B cell (primary cell): ENCODE measurements around the gene MMP1.

Source experiments
- CTCF ChIP-seq: fragments of 200-600 bp; IDR thresholded peaks from one replicate; pipeline ENCODE4 v1.8.0; 2022; ENCODE audit warnings: antibody characterized with exemption, mild to moderate bottlenecking
- EZH2 ChIP-seq: IDR thresholded peaks from 2 replicates; pipeline ENCODE4 v1.6.1; 2012; ENCODE audit warnings: borderline replicate concordance, low read depth, mild to moderate bottlenecking, moderate library complexity, low read length; ENCODE audit not compliant: insufficient read depth, poor library complexity, severe bottlenecking

DNA sequence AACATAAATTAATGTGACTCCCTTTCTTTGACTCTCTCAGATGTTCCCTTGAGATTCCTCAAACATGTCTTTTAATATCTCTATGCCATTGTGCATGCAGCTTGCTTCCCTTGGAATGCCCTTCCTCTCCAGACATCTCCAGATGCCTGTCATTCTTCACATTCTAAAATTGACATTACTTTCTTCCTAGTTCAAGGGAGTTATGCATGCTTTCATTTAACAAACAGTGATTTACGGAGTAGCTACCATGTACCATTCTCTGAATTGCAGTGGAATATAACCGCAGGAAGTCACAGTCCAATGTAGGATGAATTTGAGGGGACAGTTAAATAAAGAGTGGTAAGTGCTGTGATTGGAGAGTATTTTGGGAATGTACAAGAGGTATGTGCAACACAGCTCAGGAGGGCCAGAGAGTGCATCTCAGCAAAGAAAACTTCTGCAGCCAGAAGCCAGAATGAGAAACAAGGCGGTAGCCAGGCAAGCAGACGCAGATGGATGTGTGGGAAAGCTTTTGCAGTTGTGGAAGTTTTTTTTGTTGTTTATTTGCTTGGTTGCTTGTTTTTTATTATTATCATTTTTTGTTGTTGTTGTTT lies 36.2 kb downstream of the MMP1 start:
- TF ChIP-seq CTCF (no peak), EZH2 (no peak)
